Sciatic nerve (tissue), 1 donor: Measurements from ENCODE around the gene DCUN1D5. TPM values are rescaled to one million over a fixed set of nuclear protein-coding genes. Genes with fewer than 3 reads are reported as not detected.

ENCODE experiments used
- total RNA-seq: library from RNA; stranded (reverse); fragmentation: NEBNext Ultra II Directional; extraction: Animal tissue kit (Norgen Biotek cat#: 25700); gene quantifications from one replicate; pipeline ENCODE4 v1.2.1, GENCODE V29; 2021
- donor health status: DM: no; HTN: no; CAD: no.

DCUN1D5 gene
- total RNA-seq, 1 donor from 2014 or later: 19.4 TPM

Other genes starting within 250 kb of the DCUN1D5 start
- 6.7 TPM for gene MMP3, start 248.6 kb downstream of the DCUN1D5 start, total RNA-seq
- 0.22 TPM for gene MMP12, start 217.2 kb downstream of the DCUN1D5 start, total RNA-seq
- gene MMP13, start 136.4 kb downstream of the DCUN1D5 start, total RNA-seq: not detected
- 35.4 TPM for gene DYNC2H1, start 17.3 kb upstream of the DCUN1D5 start, total RNA-seq